ENCODE results near the gene SIX2.
A peak's percentile ranks its signal among the peaks of the same experiment; 100 is the strongest.
"Not testable (repeated sequence)": the region's sequence is repeated elsewhere in the genome, so short reads cannot be mapped to it uniquely, and the experiment has no call there.

SIX2 gene

DNA sequence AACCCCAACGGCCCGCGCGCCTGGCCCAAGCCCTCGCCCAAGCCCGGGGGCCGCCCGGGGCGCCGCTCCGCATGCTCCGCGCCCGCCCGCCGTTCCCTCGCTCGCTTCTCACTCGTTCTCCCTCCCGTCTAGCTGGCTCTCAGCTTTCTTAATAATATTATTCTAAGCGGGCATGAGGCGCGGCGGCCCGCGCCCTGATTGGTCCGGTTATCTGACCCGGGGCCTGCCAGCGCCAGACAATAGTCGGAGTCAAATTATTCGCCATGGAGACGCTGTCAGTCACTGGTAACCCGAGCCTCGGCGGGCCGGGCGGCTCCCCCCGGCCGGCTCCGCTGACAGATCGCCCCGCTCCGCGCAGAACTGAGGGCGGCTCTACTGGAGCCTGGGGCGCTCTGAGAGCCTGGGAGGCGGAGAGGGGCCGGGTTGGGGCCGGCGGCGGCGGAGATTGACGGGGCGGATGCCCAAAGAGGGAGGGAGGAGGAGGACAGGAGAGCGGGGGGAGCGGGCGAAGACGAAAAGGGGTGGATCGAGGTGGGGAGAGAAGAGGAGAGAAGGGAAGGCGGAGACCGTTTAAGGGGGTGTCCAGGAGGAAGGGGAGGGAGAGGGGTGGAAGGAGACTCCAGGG lies at the start of gene SIX2:
SIX2 (minus strand) TSS at position 150 of the 625 bp plus-strand sequence. CDS start 342 bp downstream, outside the sequence.
- peak; percentile 82 for DNase-seq

GRCh38 chr2:45055162-45055605 lies 45.9 kb upstream of the SIX2 start:
- no peak for DNase-seq

GRCh38 chr2:45053966-45054365 lies 44.7 kb upstream of the SIX2 start:
- DNase-seq, result no peak

- no peak for DNase-seq
Observed at GRCh38 chr2:45052388-45052928, 43.2 kb upstream of the SIX2 start.

DNA sequence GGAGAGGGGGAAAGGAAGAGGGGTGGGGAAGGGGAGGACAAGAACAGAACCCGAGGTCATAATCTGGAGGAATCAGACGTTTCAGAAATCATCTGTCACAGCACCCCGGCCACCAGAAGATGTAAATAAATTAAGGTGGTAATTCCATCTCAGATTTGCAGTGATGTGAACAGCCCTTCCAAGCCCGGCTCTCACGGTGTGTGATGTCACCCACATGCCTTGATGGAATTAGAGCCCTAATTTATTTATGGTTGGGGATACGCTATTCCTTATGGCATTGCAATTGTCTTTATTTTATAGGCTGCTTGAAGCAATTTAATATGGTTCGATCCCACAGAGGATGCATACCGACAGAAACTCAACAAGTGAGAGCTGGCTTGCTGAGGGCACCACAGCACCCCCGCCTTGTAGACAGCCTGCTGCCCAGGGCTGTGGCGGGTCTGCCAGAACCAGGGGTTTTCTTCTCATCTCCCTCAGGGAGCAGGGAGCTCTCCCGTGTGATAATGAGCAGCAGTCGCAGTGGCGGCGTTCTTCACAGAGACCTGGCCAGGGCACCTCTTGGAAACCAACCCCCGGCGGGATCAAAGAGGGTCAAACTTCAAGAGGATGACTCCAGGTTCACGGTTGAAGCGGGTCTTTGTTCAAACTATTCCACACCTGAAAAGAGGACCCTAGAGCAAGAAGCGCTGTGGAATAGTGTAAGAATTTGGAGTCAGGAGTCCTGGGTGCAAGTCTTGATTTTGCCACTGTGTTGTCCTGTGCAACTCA lies 40.5 kb upstream of the SIX2 start:
- DNase-seq, result no peak

DNA sequence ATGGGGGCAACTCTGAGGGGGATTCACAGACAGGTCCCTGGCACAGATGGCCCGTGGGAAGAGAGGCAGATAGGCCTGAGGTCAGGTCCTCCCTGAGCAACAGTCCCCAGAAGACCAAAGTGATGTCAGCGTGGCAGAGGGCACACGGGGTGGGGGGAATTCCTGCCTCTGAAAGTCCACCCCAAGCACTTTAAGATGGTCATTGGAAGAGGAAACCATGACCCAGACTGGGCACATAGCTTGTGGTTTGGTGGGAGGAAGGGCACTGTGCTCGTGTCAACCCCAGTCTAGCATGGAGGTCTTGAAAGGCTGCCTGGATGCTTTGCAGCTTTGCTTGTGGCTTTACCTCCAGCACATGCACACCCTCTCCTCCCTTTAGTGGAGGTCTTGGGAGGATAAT lies 38.0 kb upstream of the SIX2 start:
- no peak for DNase-seq

DNA sequence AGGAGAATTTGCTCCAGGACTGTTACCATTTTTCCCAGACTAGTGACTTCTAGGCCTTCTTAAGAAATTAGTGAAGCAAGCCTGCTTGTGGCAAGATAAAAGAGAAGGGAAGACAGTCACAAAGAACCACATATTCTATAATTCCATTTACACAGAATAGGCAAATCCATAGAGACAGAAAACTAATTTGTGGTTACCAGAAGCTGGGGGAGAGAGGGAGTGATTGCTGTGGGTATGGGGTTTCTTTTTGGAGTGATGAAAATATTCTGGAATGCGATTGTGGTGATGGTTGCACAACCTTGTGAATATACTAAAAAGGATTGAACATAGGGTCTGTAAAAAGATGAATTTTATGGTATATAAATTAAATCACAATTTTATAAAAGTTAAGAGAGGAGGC lies 37.5 kb upstream of the SIX2 start:
- no peak for DNase-seq

DNA sequence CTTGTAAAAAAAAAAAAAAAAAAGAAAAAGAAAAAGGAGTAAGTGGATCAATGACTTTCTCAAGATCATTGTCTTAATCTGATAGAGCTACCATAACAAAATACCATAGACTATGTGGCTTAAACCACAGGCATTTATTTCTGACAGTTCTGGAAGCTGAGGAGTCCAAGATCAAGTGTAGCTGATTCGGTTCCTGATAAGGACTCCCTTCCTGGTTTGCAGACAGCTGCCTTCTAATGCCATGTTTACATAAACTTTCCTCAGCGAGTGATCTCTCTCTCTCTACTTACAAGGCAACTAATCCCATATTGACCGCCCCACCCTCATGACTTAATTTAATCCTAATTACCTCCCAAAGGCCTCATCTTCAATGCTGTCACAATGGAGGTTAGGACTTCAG lies 36.5 kb upstream of the SIX2 start:
- DNase-seq, result no peak

DNA sequence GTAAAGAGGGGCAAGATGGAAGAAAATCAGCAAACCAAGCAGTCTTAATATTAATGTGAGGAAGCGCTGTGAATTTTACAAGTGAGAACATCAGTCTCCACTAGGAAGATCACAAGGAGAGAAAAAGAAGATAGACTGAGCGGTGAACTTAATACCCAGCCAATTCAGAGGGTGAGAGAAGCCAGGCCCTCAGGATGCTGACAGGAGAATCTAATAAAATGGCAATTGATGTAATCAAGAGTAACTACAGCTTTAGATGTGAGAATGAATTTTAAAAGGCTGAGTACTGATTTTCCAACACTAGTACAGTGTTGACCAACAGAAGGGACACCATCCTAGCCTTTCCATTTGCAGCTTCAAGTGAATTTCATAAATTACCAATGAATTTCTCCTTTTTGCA lies 35.7 kb upstream of the SIX2 start:
- no peak for DNase-seq

DNA sequence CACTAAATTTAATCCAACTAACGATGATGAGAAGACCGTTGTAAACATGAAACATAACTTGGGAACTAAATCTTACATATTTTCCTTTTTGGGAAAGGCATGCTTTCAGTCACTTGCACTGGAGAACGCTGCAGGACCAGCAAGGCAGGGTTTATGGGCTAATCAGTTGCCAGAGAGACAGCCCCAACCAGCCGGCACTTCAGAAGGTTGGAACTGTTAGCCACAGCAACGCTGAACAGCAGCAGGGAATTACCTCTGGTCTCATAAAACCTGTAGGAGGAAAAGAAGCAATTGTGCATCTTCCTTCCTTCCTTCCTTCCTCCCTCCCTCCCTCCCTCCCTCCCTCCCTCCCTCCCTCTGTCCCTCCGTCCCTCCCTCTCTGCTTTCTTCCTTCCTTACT lies 33.9 kb upstream of the SIX2 start:
- no peak for DNase-seq

DNA sequence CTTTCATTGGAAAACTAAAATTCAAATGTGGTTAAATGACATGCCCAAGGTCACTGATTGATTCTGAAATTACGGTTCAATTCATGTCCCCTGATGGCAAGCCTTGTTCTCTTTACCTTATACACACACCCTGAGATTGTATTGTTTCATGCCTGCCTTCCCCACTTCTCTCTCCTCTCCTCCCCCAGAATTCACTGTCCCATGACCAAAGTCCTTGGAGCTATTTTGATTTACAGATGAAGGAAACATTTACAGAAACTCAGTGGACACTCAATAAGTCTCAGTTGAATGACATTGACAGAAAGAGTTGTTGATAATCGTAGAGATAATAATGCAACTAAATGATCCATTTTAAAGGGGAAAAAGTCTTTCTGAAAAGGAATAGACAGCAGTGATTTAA lies 33.1 kb upstream of the SIX2 start:
- no peak for DNase-seq

DNA sequence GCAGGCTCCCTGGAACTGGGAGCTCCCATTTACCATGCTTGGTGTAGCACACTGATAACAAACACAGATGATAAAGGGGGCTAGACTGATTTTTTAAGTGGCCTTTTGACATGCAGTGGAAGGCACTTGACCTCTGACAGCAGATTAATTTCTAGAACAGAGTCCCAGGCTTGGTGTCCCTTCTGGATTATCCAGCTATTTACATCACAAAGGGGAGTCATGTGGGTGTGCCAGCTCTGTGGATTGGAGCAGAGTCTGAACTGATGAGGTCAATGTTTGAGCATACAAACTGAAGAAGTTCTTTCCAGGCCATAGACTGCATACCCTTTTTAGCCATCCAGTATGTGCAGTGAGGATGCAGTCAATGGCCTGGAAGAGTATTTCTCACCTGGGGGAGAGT lies 31.5 kb upstream of the SIX2 start:
- peak; percentile 17 for DNase-seq

DNA sequence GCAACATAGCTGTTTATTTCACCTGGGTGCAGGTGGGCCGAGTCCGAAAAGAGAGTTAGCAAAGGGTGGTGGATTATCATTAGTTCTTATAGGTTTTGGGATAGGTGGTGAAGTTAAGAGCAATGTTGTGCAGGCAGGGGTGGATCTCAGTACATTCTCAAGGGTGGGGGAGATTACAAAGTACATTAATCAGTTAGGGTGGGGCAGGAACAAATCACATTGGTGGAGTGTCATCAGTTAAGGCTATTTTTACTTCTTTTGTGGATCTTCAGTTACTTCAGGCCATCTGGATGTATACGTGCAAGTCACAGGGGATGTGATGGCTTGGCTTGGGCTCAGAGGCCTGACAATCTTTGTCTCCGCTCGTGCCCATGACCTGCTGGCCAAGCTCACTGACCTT lies 30.6 kb upstream of the SIX2 start:
- DNase-seq, result not testable (repeated sequence)

GRCh38 chr2:45038861-45039260 lies 29.6 kb upstream of the SIX2 start:
- DNase-seq, result not testable (repeated sequence)

- no peak for DNase-seq
Observed at GRCh38 chr2:45033302-45033701, 24.1 kb upstream of the SIX2 start.

- no peak for DNase-seq
Observed at GRCh38 chr2:45031028-45031427, 21.8 kb upstream of the SIX2 start.

DNA sequence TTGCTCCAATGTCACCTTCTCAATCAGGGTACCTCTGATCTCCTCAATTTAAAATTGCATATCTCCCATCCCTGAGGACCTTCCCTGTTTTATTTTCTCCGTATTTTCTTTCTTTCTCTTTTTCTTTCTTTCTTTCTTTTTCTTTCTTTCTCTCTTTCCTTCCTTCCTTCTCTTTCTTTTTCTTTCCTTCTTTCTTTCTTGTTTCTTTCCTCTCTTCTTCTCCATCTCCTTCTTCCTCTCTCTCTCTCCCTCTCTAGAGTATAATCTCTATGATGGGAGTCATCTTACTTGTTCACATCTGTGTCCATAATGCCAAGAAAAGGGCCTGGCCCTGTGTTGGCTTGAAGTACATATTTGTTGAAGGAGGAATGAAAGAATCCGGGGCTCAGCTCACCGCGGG lies 21.3 kb upstream of the SIX2 start:
- no peak for DNase-seq

- no peak for DNase-seq
Observed at GRCh38 chr2:45029215-45029614, 20.0 kb upstream of the SIX2 start.

DNA sequence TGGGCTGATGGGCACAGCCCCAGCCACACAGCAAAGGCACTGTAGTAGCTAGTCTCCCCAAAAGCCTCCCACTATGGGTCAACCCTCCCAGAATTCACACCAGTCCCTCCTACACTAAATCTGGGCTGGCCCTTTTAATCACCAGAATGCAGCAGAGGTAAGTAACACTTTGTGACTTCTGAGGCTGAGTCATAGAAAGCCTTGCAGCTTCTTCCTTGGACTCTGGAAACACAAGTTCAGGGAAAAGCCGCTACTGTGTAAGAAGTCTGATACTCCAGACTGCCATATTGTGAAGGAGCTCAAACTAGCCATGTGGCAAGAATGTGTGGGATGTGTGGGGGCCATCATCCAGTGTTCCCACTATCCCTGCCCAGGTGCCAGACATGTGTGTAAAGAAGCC lies 19.0 kb upstream of the SIX2 start:
- no peak for DNase-seq

DNA sequence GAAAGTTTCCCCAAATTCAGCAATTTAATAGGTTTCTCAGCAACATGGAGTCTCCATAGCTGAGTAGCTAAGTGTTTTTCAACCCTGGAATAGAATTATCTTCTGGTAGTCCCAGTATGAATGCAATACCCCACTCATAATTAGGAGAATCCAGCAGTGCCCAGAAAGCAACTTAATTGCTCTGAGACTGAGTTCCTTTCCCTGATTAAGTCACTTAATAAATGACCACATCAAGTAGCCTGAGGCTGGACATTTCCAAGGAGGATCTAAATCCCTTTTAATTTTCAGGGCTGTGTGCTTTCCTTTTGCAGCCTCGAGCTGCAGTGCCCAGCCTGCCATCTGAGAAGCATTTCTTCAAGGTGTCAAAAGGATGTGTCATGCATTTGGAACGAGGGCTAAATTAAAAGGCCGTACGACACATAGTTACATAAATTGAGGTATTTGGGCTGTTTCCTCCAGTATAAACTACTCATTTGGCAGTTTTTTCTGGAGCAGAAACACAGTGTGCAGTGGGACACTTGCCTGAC lies 17.7 kb upstream of the SIX2 start:
- DNase-seq, result no peak

DNA sequence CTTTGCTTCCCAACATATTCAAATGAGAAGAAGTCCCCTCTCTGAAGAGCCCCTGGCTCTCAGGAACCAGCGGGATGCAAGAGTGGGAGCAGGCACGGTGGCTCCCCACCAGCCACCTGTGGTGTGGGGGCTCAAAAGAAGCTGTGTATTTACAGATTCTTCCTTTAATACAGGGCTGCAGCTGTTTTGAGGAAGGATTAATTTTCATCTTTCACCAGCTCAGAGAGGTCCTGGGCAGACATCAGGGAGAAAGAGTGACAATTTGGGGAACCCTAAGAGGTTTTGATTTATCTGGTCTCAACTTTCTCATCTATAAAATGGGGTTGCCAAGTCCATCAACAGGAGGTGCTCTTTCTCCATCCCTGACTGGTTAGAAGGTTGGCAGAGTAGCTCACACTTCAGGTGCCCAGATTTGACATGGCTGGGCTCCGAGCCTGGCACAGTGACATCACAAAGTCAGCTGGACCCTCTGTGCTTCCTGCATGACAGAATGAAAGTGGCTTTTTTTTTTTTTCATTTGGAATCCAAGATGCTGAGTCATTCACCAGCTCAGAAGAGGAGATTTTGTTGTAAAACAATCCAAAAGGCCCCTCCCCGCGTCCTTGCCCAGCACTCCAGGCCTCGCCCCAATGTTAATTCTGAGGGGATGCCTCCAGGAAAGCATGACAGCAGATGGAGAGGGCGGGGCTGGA lies 15.5 kb upstream of the SIX2 start:
- DNase-seq, result peak; percentile 37

- no peak for DNase-seq
Observed at GRCh38 chr2:45024097-45024496, 14.8 kb upstream of the SIX2 start.

DNA sequence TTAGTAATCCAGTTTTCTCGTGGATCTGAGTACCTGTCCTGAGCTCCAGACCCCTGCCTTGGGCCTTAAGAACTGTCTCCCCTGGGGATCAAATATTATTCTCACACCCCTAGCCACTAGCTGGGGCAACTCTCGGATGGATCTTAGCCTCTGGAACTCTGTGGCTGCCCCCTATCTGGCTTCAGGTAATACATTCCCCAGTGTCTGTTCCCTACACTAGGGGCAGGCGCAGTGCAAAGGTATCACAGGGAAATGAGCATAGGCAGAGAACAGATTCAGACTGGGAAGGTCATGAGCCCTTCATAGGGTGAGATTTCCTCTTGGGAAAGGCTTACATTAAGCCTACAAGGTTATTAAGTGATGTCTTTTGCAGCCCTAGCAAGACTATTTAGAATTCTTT lies 11.2 kb upstream of the SIX2 start:
- no peak for DNase-seq

DNA sequence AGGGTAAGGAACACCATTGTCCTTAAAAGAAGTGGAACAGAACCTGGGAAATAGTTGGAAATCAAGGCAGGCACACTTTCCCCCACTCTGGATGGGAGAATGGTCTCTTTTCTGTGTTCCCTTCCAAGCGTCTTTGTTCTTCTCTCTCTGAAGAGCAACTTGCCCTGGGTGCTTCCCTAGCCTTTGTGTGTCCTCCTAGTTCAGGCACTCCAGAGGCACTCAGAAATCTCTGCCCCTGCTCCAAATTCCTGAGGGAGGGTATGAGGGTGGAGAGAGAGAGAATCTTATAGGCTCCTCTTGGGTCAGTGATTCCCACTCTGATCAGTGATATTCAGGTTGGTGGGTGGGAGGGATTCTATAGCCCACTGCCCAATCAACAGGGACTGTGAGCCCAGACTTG lies 8.8 kb upstream of the SIX2 start:
- no peak for DNase-seq
